GM19238 (cell line): ENCODE results near the gene CYB561.
A peak's percentile ranks its signal among the peaks of the same experiment; 100 is the strongest.
"Not testable (repeated sequence)": the region's sequence is repeated elsewhere in the genome, so short reads cannot be mapped to it uniquely, and the experiment has no call there.

ENCODE experiments used
- DNase-seq: peaks from one replicate; pipeline ENCODE4 v3.0.0; 2011; ENCODE audit warnings: low spot score; ENCODE audit not compliant: insufficient read length

Gene CYB561

GRCh38 chr17:63479495-63480184, 33.5 kb upstream of the CYB561 start:
- no peak for DNase-seq

DNA sequence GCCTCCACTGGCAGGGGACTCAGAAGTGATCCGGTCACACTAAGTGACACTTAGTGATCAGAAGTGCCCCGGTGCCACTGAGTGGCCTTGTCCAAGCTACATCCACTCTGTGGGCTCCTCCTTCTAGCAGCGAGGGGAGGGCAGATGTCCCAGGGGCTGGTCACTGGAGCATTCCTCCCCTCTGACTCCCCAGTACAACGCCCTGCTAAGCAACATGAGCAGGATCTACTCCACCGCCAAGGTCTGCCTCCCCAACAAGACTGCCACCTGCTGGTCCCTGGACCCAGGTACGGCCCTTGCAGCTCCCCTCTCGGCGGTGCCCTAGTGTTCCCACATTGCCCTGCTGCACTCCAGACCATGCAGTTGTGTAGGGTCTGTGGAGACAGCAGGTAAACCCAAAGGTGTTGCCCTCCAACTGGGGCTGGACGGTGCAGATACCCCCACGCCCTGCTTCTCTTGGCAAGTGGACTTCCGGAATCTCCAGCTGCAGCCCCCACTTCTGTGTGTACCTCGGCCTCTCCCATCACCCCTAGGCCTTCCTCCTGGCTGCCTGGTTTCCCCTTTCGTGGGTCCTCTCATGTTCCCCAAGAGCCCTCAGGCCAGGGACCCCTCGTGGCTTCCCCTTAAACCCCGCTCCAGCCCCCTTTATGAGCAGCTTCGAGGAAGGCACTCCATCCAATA, 32.8 kb upstream of the CYB561 start:
- DNase-seq, result peak; percentile 92

GRCh38 chr17:63477480-63478440, 31.7 kb upstream of the CYB561 start:
- no peak for DNase-seq

- DNase-seq, result peak; percentile 41
These were observed 30.9 kb upstream of the CYB561 start, which contains the start of gene ACE for GRCh38 chr17:63476854-63477479. ACE (plus strand) TSS chr17:63477061; CDS start chr17:63477095, 34 bp downstream.

GRCh38 chr17:63476459-63476853, 30.4 kb upstream of the CYB561 start:
- DNase-seq, result no peak

GRCh38 chr17:63475491-63476412, 29.6 kb upstream of the CYB561 start:
- DNase-seq, result no peak

GRCh38 chr17:63474586-63475460, 28.7 kb upstream of the CYB561 start:
- no peak for DNase-seq

DNA sequence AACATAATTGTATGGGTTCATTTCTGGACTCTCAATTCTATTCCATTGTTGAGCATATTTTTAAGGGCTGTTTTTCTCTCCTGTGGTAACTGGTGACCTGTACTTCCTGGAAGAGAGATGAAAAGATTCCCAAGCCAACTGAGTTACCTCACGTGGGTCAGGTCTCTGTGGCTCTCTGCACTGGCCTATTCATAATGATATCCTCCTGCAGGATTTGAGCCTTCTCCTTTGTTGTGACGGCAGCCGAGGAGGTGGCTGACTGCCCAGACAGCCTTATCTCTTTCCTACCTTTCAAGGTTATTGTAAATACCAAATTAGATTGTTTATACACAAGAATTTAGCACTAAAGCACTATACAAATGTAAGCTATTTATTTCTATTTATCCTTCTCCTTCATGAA, 28.1 kb upstream of the CYB561 start:
- DNase-seq, result no peak

GRCh38 chr17:63468099-63468498, 22.0 kb upstream of the CYB561 start:
- DNase-seq, result not testable (repeated sequence)

GRCh38 chr17:63464691-63465236, 18.7 kb upstream of the CYB561 start:
- no peak for DNase-seq

- DNase-seq, result no peak
These were observed 17.7 kb upstream of the CYB561 start for GRCh38 chr17:63463771-63464170.

DNA sequence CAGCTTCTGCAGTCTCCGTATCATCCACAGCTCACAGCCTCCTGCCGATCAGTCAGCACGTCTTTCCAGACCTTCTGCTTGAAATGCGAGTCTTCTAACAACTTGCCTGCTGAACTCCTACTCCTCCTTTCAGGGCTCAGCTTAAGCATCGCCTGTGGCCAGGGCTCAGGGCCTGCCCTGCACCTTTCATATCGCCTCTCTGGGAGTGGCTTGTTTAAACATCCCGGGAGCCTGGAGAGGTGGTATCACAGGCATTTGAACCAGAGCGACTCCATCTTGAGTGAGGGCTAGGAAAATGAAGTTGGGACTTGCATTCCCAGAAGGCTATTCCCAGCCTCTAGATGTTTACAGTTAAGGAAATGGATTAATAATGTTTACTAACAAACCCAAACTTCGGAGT, 13.9 kb upstream of the CYB561 start:
- no peak for DNase-seq

GRCh38 chr17:63458478-63458877, 12.4 kb upstream of the CYB561 start:
- no peak for DNase-seq

GRCh38 chr17:63455417-63455816, 9.3 kb upstream of the CYB561 start:
- DNase-seq, result no peak

DNA sequence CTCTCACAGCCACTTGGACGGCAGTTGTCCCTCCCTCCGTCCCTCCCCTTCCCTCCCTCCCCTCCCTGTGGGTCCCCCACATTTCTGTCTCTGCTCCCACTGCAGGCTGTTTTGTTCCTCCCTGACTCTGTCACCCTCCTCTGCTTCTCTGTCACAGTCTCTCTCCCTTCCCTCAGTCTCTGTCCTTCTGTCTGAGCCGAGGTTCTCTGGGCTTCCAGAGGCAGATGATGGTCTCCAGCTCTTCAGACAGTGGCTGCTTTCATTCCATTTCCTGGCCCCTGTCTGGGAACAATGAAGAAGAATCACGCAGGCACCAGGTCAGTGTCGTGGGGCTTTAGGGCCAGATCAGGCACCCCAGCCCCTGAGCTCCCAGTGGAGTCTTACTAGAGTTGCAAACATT, 8.8 kb upstream of the CYB561 start:
- DNase-seq, result no peak

DNA sequence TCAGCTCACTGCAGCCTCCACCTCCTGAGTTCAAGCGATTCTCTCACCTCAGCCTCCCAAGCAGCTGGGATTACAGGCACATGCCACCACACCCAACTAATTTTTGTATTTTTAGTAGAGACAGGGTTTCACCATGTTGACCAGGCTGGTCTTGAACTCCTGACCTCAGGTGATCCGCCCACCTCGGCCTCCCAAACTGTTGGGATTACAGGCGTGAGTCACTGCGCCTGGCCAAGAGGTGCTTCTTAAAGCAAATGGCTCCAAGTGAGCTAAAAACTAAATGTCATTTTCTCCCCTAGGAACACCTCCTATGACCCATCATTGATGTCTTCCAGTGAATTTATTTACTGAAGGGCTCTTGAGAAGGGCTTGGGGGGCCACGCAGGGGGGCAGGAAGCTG, 8.3 kb upstream of the CYB561 start:
- DNase-seq, result not testable (repeated sequence)

GRCh38 chr17:63452962-63453551, 7.0 kb upstream of the CYB561 start:
- no peak for DNase-seq
